Measurements from ENCODE around the gene SLC10A7. TPM values are rescaled to one million over a fixed set of nuclear protein-coding genes. Genes with fewer than 3 reads are reported as not detected.
A peak's percentile ranks its signal among the peaks of the same experiment; 100 is the strongest.

The SLC10A7 gene
- total RNA-seq, 1 donor from 2014 or later = 8.9 TPM

GRCh38 chr4:146481246-146481645, 40.5 kb downstream of the SLC10A7 start:
- Histone ChIP-seq H3K9me3 (ENCODE audit: insufficient read depth, low read depth, low read length) (no peaks in the 10 kb centered on the region), H2AFZ (ENCODE audit: low read depth, low read length) (no peak overlapping the region), H3K9ac (ENCODE audit: low read length) (no peak overlapping the region), H3K4me3 (ENCODE audit: insufficient read depth, low read depth, low read length) (no peak overlapping the region), H3K4me2 (ENCODE audit: low read length) (no peak overlapping the region), H4K20me1 (ENCODE audit: insufficient read depth, low read length) (no peaks in the 10 kb centered on the region), H3K79me2 (ENCODE audit: insufficient read depth, low read length) (peaks cover 3% of the 10 kb centered on the region), H3K4me1 (ENCODE audit: insufficient read depth, low read length) (no peaks in the 10 kb centered on the region), H3K36me3 (ENCODE audit: insufficient read depth, low read length) (no peaks in the 10 kb centered on the region), H3K27ac (ENCODE audit: low read depth, low read length) (no peak overlapping the region), H3K27me3 (ENCODE audit: insufficient read depth, low read length) (no peaks in the 10 kb centered on the region)
- DNase-seq (ENCODE audit: low read depth) (no peak), FAIRE-seq (no peak)
- Mint-ChIP-seq H3K9me3 (ENCODE audit: unreplicated experiment) (peaks cover 8% of the 10 kb centered on the region), H3K4me1 (ENCODE audit: low read depth, unreplicated experiment) (peaks cover 6% of the 10 kb centered on the region), H3K4me3 (ENCODE audit: unreplicated experiment) (no peak overlapping the region), H3K36me3 (ENCODE audit: low read depth, unreplicated experiment) (peaks cover 15% of the 10 kb centered on the region), H3K27ac (ENCODE audit: unreplicated experiment) (no peak overlapping the region), H3K27me3 (ENCODE audit: low read depth, unreplicated experiment) (no peaks in the 10 kb centered on the region)
- TF ChIP-seq EZH2 (IDR thresholded peaks at IDR 0.05; ENCODE audit: insufficient read depth, low read length) (no peak), CTCF (IDR thresholded peaks at IDR 0.05; ENCODE audit: insufficient read depth, low read depth, low read length) (no peak)

- Mint-ChIP-seq H3K9me3 (ENCODE audit: unreplicated experiment) (peaks cover 8% of the 10 kb centered on the region), H3K36me3 (ENCODE audit: low read depth, unreplicated experiment) (peaks cover 13% of the 10 kb centered on the region), H3K27me3 (ENCODE audit: low read depth, unreplicated experiment) (no peaks in the 10 kb centered on the region), H3K27ac (ENCODE audit: unreplicated experiment) (no peak overlapping the region), H3K4me3 (ENCODE audit: unreplicated experiment) (no peak overlapping the region), H3K4me1 (ENCODE audit: low read depth, unreplicated experiment) (peaks cover 6% of the 10 kb centered on the region)
- peaks cover 3% of the 10 kb centered on the region for H3K79me2 ChIP-seq (ENCODE audit: insufficient read depth, low read length)
- no peaks in the 10 kb centered on the region for H3K36me3 ChIP-seq (ENCODE audit: insufficient read depth, low read length)
- H3K27me3 ChIP-seq (ENCODE audit: insufficient read depth, low read length) = no peaks in the 10 kb centered on the region
- no peak overlapping the region for H3K4me2 ChIP-seq (ENCODE audit: low read length)
- no peak for TF ChIP-seq CTCF (IDR thresholded peaks at IDR 0.05; ENCODE audit: insufficient read depth, low read depth, low read length)
- TF ChIP-seq EZH2 (IDR thresholded peaks at IDR 0.05; ENCODE audit: insufficient read depth, low read length) = no peak
- H3K9ac ChIP-seq (ENCODE audit: low read length) = no peak overlapping the region
- DNase-seq (ENCODE audit: low read depth) = no peak
- H2AFZ ChIP-seq (ENCODE audit: low read depth, low read length) = no peak overlapping the region
- no peaks in the 10 kb centered on the region for H4K20me1 ChIP-seq (ENCODE audit: insufficient read depth, low read length)
- H3K4me3 ChIP-seq (ENCODE audit: insufficient read depth, low read depth, low read length) = no peak overlapping the region
- H3K9me3 ChIP-seq (ENCODE audit: insufficient read depth, low read depth, low read length) = no peaks in the 10 kb centered on the region
- FAIRE-seq = no peak
- H3K4me1 ChIP-seq (ENCODE audit: insufficient read depth, low read length) = no peaks in the 10 kb centered on the region
- no peak overlapping the region for H3K27ac ChIP-seq (ENCODE audit: low read depth, low read length)
Observed at GRCh38 chr4:146478009-146478408, 43.7 kb downstream of the SLC10A7 start.

GRCh38 chr4:146477054-146477453, 44.7 kb downstream of the SLC10A7 start:
- no peaks in the 10 kb centered on the region for H3K36me3 ChIP-seq (ENCODE audit: insufficient read depth, low read length)
- H3K27ac ChIP-seq (ENCODE audit: low read depth, low read length) = no peak overlapping the region
- FAIRE-seq (peak; percentile 64), DNase-seq (ENCODE audit: low read depth) (peak; percentile 61)
- Mint-ChIP-seq H3K4me3 (ENCODE audit: unreplicated experiment) (no peak overlapping the region), H3K9me3 (ENCODE audit: unreplicated experiment) (peaks cover 5% of the 10 kb centered on the region), H3K4me1 (ENCODE audit: low read depth, unreplicated experiment) (peaks cover 6% of the 10 kb centered on the region), H3K27me3 (ENCODE audit: low read depth, unreplicated experiment) (no peaks in the 10 kb centered on the region), H3K36me3 (ENCODE audit: low read depth, unreplicated experiment) (peaks cover 9% of the 10 kb centered on the region), H3K27ac (ENCODE audit: unreplicated experiment) (no peak overlapping the region)
- no peak overlapping the region for H3K9ac ChIP-seq (ENCODE audit: low read length)
- no peaks in the 10 kb centered on the region for H3K27me3 ChIP-seq (ENCODE audit: insufficient read depth, low read length)
- no peak overlapping the region for H3K4me3 ChIP-seq (ENCODE audit: insufficient read depth, low read depth, low read length)
- no peaks in the 10 kb centered on the region for H4K20me1 ChIP-seq (ENCODE audit: insufficient read depth, low read length)
- no peaks in the 10 kb centered on the region for H3K9me3 ChIP-seq (ENCODE audit: insufficient read depth, low read depth, low read length)
- no peak for TF ChIP-seq EZH2 (IDR thresholded peaks at IDR 0.05; ENCODE audit: insufficient read depth, low read length)
- TF ChIP-seq CTCF (IDR thresholded peaks at IDR 0.05; ENCODE audit: insufficient read depth, low read depth, low read length) = no peak
- peaks cover 3% of the 10 kb centered on the region for H3K79me2 ChIP-seq (ENCODE audit: insufficient read depth, low read length)
- H2AFZ ChIP-seq (ENCODE audit: low read depth, low read length) = no peak overlapping the region
- H3K4me2 ChIP-seq (ENCODE audit: low read length) = no peak overlapping the region
- no peaks in the 10 kb centered on the region for H3K4me1 ChIP-seq (ENCODE audit: insufficient read depth, low read length)
